PC-9 (cell line): Measurements from ENCODE around the gene NR0B1.

Experiments
- CTCF ChIP-seq: fragments of 200-600 bp; sonication (generic); conservative IDR thresholded peaks from 2 replicates; pipeline ENCODE4 v1.6.1; 2017; ENCODE audit warnings: mixed run types, antibody characterized with exemption, mild to moderate bottlenecking, moderate library complexity
- EZH2 ChIP-seq: fragments of 200-600 bp; sonication (generic); IDR thresholded peaks from 2 replicates; pipeline ENCODE4 v1.8.0; 2017; ENCODE audit warnings: antibody characterized with exemption, low read depth

GRCh38 chrX:30343206-30343605 lies 34.0 kb upstream of the NR0B1 start:
- no peak for TF ChIP-seq CTCF
- TF ChIP-seq EZH2 = no peak
